IPS DF 4.7 (cell line): ENCODE results near the gene LRRC34.
A peak's percentile ranks its signal among the peaks of the same experiment; 100 is the strongest.

Source experiments
- DNase-seq: peaks from one replicate; pipeline ENCODE4 v3.0.0-alpha.2; 2013; ENCODE audit warnings: low spot score; ENCODE audit errors: extremely low read depth

LRRC34 gene

GRCh38 chr3:169815590-169816150 lies 3.0 kb upstream of the LRRC34 start:
- no peak for DNase-seq

- DNase-seq: no peak
Measured at GRCh38 chr3:169813757-169814517, 1.2 kb upstream of the LRRC34 start.

GRCh38 chr3:169813278-169813677 lies 574 bp upstream of the LRRC34 start:
- no peak for DNase-seq

GRCh38 chr3:169811631-169812331 lies 923 bp downstream of the LRRC34 start:
- no peak for DNase-seq

- DNase-seq: no peak
Measured at GRCh38 chr3:169809230-169809795, 3.4 kb downstream of the LRRC34 start.

- DNase-seq: no peak
Measured at GRCh38 chr3:169804681-169805080, 8.0 kb downstream of the LRRC34 start.

GRCh38 chr3:169792359-169792758 lies 20.3 kb downstream of the LRRC34 start:
- no peak for DNase-seq

- no peak for DNase-seq
Measured at GRCh38 chr3:169790687-169791429, 21.8 kb downstream of the LRRC34 start.

- DNase-seq: no peak
Measured at GRCh38 chr3:169790219-169790618, 22.5 kb downstream of the LRRC34 start.

GRCh38 chr3:169787791-169788190 lies 24.9 kb downstream of the LRRC34 start:
- DNase-seq: no peak

GRCh38 chr3:169787120-169787519 lies 25.6 kb downstream of the LRRC34 start:
- no peak for DNase-seq

- DNase-seq: no peak
Measured at GRCh38 chr3:169781209-169781855, 31.4 kb downstream of the LRRC34 start.

GRCh38 chr3:169780742-169781141 lies 32.0 kb downstream of the LRRC34 start:
- no peak for DNase-seq

- no peak for DNase-seq
Measured at GRCh38 chr3:169777822-169778221, 34.9 kb downstream of the LRRC34 start.

GRCh38 chr3:169774186-169774585 lies 38.5 kb downstream of the LRRC34 start:
- DNase-seq: no peak

GRCh38 chr3:169772897-169773816 lies 39.5 kb downstream of the LRRC34 start, which contains the start of gene MYNN:
Gene MYNN (plus strand): TSS chr3:169773396. CDS start chr3:169774296, 900 bp downstream.
- peak; percentile 71 for DNase-seq

GRCh38 chr3:169772305-169772896 lies 40.3 kb downstream of the LRRC34 start:
- DNase-seq: peak; percentile 62

- DNase-seq: peak; percentile 33
Measured at GRCh38 chr3:169771497-169772304, 41.0 kb downstream of the LRRC34 start.
